ENCODE data around the gene CLK3.
A peak's percentile ranks its signal among the peaks of the same experiment; 100 is the strongest.
"Not testable (repeated sequence)": the region's sequence is repeated elsewhere in the genome, so short reads cannot be mapped to it uniquely, and the experiment has no call there.

The CLK3 gene

DNA sequence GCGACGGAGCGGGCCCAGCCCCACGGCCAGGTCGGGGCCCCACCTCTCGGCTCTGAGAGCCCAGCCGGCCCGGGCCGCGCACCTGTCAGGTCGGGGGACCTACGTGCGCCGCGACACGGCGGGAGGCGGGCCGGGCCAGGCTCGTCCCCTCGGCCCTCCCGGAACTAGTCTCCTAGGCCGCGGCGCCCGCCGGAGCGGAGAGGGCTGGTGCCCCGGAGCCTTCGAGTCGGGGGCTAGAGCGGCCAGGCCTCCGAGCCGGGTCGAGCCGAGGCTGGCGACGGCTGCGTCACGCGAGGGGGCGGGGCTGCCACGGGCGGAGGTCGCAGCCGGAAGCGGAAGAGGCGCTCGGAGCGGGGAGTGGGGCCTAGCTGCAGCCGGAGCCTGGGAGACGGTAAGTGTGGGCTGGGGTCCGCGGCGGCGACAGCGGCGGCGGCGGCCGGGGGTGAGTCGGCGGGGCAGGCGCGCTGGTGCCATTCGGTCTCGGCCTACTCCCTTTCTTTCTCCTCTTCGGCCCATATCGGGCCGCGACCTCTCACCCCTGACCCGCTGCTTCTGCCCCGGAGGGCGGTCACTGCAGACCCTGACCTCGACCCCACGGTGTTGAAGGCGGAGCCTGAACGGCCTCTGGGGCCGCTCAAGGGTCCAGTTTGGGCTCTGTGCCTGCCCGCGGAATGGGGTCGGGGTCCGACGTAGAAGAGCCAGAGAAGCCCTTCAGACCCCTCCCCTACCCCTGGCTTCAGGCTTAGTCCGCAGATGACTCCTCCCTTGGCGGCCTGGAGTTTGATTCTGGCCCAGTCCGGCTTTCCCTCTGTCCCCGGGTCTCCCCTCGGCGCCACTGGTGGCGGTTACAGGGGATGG is at the start of gene CLK3:
Gene CLK3 (plus strand): TSS at position 329 of the 858 bp plus-strand sequence. CDS start 3,361 bp downstream, outside the sequence.
- peak; percentile 98 for DNase-seq

DNA sequence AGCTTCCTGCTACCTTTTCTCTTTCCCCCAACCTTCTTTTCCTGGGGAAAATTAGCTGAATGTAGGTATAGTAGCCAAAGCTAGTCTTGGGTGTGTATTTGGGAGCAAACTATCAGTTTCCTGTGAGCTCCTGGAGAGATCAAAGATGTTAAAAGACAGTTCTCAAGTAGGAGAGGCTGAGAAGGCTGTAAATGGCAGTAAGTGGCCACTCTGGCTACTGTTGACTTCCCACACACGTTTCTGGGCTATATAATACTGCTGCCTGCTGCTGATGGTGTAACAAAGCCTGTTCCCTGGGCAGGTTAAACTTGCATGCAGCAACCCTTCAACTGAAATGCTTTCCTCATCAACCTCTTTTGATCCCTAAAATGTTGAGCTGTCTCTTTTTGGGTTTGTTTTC is 47.0 kb upstream of the CLK3 start:
- no peak for DNase-seq

DNA sequence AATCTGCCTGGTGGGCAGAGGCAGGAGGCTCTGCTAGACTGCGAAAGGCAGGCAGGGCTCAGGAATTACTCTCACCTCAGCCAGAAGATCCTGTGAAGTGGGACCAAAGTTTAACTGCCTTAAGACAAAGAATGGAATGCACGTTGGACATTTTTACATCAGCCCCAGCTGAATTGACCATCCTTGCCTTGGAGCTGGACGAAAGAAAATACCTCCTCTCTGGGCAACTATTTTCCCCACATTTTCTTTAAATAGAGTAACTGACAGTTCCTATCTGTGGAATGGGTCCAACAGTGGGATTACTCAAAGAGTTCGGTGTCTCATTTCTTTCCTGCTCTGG is 45.9 kb upstream of the CLK3 start:
- DNase-seq = no peak

DNA sequence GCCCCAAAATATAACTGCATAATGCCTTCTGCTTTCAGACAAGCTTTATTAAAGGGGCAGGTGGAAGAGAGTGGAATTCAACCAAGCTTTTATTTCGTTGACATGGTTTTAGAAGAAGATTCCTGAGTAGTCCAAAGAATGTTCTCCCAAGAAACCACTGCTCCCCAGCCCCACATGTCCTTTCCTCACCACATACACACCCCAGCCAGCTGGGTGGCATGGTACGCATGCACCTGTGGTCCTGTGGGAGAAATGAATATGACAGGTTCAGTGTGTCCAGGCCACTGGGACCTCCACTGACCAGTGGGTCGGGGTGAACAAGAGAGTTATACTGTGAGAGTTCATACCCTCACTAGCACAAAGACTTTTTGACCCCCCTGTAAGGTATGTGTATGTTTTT is 44.4 kb upstream of the CLK3 start:
- no peak for DNase-seq

DNA sequence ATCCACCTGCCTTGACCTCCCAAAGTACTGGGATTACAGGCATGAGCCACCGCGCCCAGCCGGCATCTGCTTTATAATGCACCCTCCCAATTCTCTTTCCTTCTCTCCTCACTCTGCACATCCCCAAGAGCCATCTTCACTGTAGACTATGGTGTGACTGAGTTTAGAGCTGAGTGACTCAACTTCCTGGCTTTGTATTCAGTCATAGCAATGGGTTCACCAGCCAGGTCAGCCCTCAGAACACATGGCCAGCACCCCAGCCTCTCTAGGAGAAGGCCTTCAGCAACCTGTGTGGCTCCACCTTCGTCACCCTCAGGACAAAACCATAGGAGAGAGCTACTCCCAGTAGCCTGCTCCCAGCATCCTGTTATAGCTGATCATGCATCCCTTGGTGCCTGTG is 41.6 kb upstream of the CLK3 start:
- DNase-seq = no peak

DNA sequence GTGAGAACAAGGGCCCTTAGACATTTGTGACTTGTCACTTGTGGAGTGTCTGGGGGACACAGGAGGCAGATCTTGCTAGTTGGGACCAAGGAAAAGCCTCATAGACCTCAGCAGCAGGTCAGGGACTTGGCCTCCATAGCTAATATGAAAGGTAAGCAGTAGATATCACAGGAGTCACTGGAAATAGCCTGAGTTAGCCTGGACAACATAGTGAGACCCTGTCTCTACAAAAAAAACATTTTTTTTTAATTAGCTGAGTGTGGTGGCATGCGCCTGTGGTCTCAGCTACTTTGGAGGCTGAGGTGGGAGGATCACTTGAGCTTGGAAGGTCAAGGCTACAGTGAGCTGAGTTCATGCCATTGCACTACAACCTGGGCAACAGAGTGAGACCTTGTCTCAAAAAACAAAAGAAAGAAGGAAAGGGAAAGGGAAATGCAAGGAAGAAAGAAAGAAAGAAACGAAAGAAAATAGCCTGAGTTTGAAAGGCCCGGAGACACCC is 37.1 kb upstream of the CLK3 start:
- DNase-seq = no peak

DNA sequence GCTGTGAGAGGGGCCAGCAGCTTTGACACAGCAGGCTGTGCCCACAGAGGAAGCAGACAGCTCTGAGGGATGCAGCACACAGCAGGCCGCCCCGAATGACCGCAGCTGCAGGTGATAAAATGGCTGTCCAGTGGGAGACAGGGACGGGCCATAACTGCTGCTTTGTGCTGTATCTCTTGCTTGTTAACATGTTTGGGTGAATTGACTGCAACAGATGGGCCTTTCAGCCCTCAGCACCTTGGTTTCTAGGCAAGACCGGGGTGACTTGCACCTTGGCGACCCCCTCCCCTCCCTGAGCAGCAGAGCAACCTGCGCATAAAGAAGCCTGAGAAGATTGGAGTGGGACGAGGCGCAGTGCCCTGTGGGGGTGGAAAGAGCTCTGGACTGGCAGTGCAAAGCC is 36.6 kb upstream of the CLK3 start:
- DNase-seq = no peak

DNA sequence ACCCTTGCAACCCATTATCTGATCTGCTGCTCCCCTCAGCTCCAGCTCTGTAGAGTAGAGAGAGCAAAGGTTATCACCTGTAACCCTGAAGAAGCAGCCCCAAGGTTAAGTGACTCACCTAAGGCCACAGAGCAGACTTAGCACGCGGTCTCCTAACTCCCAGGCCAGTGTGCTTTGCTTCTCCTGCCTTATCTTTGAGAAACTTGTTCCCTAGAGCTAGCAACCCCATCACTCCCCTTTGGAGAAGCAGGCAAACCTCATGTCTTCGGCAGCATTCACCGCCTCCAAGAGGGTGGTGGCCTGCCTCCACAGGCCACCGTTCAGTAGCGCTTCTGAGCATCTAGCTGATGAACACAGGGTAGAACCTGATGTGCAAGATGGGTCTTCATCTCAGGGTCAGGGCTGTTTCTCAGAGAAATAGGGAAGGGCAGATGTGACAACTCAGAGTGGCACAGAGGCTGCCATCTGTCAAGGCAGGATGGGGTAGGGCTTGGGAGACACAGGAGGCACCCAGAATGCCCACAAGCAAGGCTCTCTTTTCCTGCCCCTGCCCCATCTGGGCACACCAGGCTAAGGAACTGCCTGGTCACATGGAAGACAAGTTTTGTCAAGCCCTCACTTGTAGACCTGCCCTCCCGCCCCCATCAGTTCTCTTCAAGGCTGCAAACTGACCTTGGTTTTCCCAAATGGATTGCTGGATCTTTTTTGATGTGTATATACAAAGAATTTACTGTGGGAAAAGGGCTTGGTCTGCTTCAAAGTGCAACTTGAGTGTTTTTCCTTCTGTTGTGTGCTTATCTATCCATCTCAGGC is 34.9 kb upstream of the CLK3 start:
- DNase-seq = no peak

DNA sequence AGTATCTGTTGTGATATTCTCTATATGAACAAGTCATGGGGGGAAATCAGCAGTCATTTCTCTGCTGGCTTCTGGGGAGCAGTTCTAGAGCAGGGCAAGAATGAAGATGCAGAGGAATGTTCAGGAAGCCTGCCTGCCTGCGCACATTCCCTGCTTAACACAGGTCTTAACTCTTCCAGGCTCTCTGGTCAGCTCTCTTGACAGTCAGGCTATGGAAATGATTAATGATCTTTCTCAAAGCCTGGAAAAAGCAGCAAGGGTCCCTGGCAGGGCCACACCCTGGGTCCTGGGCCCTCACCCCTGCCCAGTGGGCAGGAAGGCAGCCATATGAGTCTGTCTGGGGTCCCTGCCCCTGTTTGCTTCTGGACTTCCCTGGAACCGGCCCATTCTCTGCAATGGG is 31.4 kb upstream of the CLK3 start:
- no peak for DNase-seq

DNA sequence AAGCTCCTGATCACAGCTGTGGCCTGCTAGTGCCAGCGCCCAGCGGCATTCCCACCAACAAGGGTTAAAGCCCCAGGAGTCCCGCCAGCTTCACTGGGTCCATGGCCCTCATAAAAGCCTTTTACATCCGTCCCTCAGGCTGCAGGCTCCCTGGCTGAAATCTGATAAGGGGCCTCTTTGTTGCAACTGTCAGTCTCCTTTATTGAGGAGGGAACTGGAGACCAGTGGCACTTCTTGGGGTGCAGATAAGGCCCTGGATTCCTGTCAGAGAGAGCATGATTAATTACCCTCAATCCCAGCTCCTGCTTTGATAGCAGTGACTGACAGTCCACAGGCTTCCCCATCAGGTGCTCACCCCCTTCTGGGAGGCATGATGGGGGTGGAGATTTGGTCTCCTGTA is 30.9 kb upstream of the CLK3 start:
- no peak for DNase-seq

DNA sequence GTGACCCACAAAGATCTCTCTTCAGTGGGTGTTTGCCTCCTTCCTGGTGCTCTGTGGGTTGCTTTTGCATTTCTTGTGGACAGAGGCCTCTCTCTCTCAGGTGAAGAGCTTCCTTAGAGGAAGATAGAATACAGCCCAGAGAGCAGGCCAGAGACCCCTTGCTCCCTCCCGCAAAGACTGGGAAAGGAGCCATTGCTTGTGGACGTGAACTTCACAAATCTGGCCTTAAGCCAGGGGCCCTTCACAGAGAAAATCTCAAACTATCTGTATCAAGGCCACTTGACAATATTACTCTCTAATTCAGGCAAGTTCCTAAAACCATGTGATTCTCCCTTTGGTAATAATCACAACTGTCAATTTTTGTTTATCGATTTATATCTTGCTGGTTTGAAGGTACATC is 30.4 kb upstream of the CLK3 start:
- no peak for DNase-seq

DNA sequence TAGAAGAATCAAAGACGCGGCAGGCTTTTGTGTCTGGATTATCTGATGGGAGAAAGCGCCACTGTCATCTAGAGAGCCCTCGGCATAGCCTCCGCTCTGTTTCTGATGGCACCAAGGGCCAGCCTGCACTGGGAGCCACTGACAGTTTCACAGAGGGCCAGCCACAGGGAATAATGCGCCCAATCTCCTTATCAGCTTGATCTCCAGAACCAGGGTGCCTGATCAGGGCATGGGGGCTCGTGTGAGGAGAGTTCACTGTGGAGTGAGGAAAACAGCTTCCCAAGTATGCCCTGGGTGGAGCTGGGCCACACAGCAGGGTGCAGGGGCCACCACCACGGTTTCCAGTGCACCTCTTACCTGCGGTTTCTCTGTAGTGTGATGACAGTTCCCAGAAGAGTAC is 29.8 kb upstream of the CLK3 start:
- DNase-seq = no peak

DNA sequence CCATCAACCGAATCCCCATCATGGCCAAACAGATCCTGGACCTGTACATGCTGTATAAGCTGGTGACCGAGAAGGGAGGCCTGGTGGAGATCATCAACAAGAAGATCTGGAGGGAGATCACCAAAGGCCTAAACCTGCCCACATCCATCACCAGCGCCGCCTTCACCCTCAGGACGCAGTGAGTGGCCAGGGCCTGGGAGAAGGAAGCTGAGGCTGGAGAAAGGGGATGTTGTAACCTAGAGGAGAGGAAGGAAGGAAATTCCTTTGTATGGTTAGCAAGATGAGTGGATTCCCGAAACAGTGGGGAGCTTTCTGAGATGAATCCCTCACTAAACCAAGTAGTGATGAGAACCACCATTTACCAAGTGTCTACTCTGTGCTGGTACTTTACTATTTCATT is 25.8 kb upstream of the CLK3 start:
- no peak for DNase-seq

DNA sequence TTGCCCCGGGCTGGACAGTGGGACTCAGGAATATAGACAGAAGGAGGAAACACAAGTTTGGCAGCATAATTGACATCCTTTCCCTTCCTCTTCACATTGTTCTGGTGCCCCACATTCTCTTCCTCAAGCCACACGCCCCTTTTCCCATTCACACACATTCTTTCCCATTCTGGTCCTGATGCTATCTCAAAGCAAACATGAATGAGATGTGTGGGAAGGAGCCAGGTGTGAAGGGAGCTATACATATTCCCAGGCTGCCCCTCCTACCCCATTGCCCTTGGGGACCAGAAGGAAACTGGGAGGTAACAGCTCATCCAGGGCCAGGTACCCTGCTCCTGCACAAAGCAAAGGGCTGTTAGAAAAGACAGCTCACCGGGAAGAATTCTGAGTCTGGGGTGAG is 23.4 kb upstream of the CLK3 start:
- DNase-seq = no peak

DNA sequence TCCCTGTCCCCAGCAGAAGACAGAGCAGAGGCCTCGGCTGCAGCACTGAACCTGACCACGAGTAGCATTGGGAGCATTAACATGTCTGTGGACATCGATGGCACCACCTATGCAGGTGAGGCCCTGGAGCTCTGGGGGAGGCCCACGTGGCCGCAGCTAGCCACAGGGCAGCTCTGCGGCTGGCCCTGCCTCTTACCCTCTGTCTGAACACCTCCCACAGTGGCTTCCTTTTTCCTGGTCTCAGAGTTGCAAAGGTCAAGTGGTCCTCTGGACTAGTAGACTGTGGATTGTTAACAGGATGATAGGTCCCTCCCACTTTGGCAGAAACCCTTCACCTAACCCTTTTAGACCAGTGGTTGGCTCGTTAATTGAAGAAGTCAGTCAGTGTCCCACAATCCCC is 22.5 kb upstream of the CLK3 start:
- no peak for DNase-seq

DNA sequence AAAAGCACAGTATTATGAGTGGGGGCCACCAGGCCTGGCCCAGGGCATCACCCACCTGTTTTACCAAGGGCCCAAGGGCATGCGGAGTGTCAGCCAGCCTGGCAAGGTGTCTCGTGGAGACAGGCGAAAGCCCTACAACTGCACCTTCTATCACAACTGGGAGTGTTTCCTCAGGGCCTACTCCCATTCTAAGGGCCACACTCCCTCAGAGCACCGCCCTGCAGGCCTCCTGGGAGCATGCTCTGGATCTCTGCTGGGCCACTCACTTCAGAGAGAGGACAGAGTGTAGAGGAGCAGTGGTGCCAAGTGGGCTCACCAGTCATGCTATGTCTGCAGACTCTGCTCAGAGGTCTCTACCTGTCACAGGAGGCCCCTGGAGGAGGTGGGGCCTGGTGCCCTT is 21.2 kb upstream of the CLK3 start:
- DNase-seq = no peak

DNA sequence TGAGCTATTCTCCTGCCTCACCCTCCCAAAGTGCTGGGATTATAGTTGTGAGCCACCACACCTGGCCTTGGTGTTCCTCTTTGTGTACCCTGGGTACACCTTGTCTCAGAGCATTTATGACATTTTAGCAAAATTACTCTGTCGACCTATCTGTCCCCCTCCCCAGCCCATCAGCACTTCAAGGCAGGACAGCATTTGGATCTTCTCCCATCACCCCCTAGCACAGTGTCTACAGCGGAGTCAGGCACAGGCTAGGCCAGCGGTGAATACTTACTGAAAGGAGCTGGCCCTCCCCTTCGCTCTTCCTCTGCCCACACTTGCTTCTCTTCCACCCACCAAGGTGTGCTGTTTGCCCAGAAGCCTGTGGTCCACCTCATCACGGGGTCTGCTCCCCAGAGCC is 20.4 kb upstream of the CLK3 start:
- no peak for DNase-seq

DNA sequence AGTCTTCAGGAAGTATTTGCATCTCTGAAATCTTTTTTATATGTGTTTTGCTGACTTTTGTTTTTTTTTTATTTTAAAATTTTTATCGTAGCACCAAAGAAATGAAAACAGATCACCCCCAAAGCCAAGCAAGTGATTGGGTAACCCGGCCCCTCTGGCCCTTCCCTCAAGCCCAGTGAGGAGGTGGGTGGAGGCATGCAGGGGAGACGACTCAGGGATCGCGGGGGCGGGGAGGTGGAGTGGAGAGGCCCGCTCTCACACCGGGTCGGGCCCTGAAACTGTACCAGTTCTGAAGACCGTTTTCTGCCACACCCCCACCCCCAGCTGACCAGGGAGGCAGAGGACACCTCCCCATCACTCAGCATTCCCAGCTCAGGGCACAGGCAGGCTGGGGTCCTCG is 18.9 kb upstream of the CLK3 start:
- not testable (repeated sequence) for DNase-seq

DNA sequence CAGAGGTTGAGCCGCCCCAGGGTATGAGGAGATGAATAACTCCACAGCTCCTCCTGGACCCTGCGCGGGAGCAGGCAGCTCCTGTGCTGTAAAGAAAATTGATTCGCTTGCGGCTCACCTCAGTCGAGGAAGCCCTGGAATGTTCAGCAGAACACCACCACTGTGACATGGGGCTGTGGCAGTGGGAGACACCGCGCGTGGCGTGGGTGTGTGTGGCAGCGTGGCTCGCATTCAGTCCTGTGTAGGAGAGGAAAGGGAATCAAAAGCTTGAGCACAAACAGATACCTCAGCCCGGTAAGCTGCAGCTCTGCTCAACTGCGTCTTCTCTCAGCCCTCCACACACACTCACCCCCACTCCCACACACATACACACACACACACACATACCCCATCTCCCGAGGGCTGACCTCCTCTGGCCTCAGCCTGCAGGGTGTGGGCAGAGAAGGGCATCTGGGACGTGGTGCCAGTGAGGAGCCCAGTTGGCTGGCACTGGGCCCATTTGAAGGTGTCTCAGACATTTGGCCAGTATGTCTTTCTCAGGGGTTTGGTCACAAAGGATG is 18.4 kb upstream of the CLK3 start:
- DNase-seq = not testable (repeated sequence)

DNA sequence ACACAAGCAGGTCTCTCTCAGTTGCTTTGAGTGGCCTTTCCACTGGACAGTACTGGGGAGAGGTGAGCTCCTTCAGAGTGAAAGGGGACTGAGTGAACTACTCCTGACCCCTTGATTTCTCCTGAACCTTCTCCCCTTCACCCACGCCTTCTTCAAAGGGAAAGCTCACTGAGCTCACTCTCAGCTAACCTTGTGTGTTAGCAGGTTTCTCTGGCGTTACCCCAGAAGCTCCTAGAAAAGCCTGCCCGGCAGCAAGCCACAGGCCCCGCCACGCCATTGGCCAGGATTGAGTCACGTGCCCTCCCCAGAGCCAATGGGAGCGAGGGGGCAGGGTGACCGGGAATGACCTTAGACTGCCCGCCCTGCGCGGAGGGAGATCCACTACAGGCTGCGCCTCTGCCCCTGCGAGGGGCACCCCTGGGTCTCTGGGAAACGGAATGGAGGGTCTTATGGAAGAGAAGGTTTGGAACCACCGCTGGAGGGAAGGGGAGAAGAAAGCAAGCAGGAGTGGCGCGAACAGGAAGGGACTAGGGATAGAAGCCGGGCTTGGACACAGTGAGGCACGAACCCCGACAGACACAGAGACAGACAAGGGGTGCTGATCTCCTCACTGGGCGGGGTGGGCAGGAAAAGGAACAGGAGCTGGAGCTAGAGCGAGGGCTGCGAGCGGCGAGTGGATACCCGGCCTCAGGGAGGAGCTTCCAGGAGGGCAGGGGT is 17.4 kb upstream of the CLK3 start:
- peak; percentile 85 for DNase-seq

DNA sequence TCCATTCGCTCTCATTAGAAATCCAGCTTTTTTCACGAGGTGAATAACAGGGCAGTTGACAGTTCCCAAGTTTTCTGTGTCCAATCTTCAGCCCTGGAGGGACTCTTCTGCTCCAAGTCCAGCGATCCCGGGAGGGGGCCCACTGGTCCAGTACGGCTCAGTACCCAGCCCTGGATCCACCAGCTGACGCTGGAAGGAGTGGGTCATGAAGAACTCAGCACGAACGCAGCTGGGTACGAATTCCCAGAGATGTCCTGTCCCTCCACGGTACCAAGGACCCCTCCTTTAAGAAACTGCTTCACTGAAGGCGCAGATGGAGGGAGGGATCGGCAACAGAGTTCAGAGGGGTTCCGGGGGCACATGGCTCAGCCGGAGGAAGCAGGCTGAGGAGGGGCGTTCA is 16.5 kb upstream of the CLK3 start:
- DNase-seq = no peak

DNA sequence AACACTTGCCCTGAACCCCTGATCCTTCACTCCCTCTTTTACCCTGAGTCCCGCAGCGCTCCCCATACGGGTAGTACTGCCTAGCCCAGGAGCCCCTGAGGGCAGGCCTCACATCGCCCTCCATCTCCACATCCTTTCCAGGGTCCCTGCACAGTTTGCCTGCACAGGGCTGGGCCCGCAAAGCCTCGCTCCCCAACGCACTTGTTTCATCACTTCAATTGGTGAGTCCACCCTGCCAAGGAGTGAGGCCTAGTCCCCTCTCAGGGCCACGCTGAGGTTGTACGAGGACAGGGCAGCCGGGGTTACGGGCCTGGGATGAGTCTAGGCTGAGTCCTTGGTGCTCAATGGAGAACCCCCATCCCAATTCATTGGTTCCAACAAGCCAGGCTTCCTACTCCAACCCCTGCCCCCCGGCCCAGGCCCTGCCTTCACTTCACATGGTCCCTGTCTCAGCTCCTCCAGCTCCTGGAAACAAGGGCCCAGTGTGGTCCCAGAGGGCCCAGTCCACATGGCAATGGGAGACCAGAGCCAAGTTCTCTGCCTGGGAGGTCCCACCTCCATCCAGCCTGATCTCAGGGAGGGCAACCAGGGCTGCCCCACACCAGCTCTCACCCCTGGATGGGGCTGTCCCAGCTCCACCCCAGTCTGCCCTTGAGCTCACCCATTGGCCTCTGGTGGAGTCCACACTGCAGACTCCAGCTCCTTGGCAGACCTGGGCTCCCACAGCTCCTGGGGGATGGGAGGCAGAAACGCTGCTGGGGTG is 12.4 kb upstream of the CLK3 start:
- no peak for DNase-seq

Data from activated naive CD4-positive, alpha-beta T cell treated with anti-CD3 and anti-CD28 coated beads, Interleukin-2, amount 50 U/mL, for 16 hours (primary cell).